Prostate gland (tissue), 2 donors: Measurements from ENCODE around the gene SMAD7.

Experiments used
- CTCF ChIP-seq, 4 experiments: fragments of 200-600 bp in 2 of 4; fragments of 450-650 bp in 2 of 4; sonication (generic) in 2 of 4; IDR thresholded peaks; 1 replicate in 3 of 4; 2 replicates in 1 of 4; pipeline ENCODE4 v1.5.1; 2016 to 2019; ENCODE audit warnings: antibody characterized with exemption in 4 of 4, mild to moderate bottlenecking in 2 of 4, moderate library complexity in 2 of 4
- POLR2A ChIP-seq: fragments of 450-650 bp; IDR thresholded peaks from one replicate; pipeline ENCODE4 v1.6.1; 2016; ENCODE audit warnings: antibody characterized with exemption, mild to moderate bottlenecking

DNA sequence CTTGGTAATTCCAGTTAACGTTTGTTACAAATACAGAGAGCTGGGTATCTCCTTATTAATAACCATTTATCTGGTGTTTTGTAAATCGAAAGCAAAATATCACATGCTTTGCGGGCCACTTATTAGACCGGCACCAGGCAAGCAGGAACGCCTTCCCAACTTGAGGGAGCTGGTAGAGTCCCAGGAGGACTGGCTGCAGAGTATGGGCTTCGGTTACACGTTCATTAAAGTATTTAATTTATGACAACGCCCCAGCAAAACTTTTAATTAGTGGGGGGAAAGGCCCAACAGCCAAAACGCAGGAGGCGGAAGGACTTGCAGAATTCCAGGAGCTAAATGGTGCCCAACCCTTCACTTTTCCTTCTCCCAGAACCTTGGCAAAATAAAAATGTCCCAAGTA lies 3.7 kb downstream of the SMAD7 start:
- TF ChIP-seq CTCF (IDR thresholded peaks at IDR 0.05) (no peak), POLR2A (no peak)
